ENCODE data around the gene MAL.

MAL gene

GRCh38 chr2:95061119-95061512 is 35.6 kb downstream of the MAL start:
- Histone ChIP-seq H3K4ac (ENCODE audit: low read depth, low read length) (no peak overlapping the region), H3K14ac (ENCODE audit: low read length) (no peak overlapping the region), H2BK12ac (ENCODE audit: low read length) (no peak overlapping the region), H3K4me2 (ENCODE audit: low read length) (no peak overlapping the region), H3K36me3 (ENCODE audit: control insufficient read depth in 1 of 2, insufficient read depth in 2 of 2, low read length in 2 of 2) (no peaks in the 10 kb centered on the region), H4K8ac (ENCODE audit: low read depth, low read length) (no peak overlapping the region), H4K12ac (ENCODE audit: low read depth, low read length) (no peak overlapping the region), H4K91ac (ENCODE audit: low read depth, low read length) (no peak overlapping the region), H3K27me3 (ENCODE audit: insufficient read depth, low read length) (no peaks in the 10 kb centered on the region), H2AK5ac (ENCODE audit: low read length) (no peak overlapping the region), H3K9me3 (ENCODE audit: insufficient read depth, low read depth, low read length) (no peaks in the 10 kb centered on the region), H3K79me1 (ENCODE audit: low read length) (no peaks in the 10 kb centered on the region), H3K4me3 (ENCODE audit: low read depth, low read length) (no peak overlapping the region), H2AFZ (ENCODE audit: insufficient read depth, low read length, poor library complexity) (no peak overlapping the region), H3K27ac (ENCODE audit: low read depth, low read length) (no peak overlapping the region), H3K23ac (ENCODE audit: low read length) (no peak overlapping the region), H2BK120ac (ENCODE audit: insufficient read depth, low read length, poor library complexity) (no peak overlapping the region), H3K79me2 (ENCODE audit: control insufficient read depth, insufficient read depth, low read length, poor library complexity) (no peaks in the 10 kb centered on the region), H3K18ac (ENCODE audit: low read length) (no peak overlapping the region), H3K4me1 (ENCODE audit: control insufficient read depth in 1 of 2, insufficient read depth in 2 of 2, low read length in 2 of 2) (no peaks in the 10 kb centered on the region), H2BK5ac (ENCODE audit: low read depth, low read length, poor library complexity) (no peak overlapping the region), H3K9ac (ENCODE audit: low read length) (no peak overlapping the region)
- WGBS (ENCODE audit: extremely low coverage, insufficient coverage, insufficient read length), result no CpG with 5 or more reads among the region's 1 CpG
- DNase-seq, result no peak

DNA sequence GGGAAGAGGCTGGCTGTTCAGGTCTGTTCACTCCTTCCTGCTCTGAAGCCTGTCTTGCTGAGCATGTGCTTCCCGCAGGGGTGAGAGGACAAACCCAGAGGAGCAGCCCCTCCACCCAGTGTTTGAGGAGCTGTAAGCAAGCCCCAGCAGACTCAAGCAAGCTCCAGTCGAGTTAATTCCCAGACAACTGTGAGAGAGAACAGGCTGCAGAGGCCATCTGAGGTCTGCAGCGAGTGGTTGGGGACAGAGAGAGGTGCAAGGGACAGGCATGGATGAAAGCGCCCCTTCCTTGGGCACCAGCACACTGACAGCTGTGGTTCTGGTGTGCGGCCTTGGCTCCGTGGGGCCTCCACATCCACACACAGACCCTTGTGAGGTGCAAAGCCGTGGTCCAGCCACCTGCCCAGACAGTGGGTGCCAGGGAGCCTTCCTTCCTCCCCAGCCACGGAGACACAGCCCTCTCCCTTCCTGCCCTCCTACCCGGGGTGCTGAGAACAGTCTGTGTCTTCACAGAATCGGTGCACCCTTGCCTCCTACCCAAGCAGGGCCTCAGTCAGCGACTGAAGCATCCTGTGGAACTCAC is 36.2 kb downstream of the MAL start:
- H3K18ac ChIP-seq (ENCODE audit: low read length), result no peak overlapping the region
- H3K27ac ChIP-seq (ENCODE audit: low read depth, low read length), result no peak overlapping the region
- H3K4ac ChIP-seq (ENCODE audit: low read depth, low read length), result no peak overlapping the region
- DNase-seq, result no peak
- no peak overlapping the region for H4K8ac ChIP-seq (ENCODE audit: low read depth, low read length)
- no peak overlapping the region for H3K4me2 ChIP-seq (ENCODE audit: low read length)
- H3K79me1 ChIP-seq (ENCODE audit: low read length), result no peaks in the 10 kb centered on the region
- H3K27me3 ChIP-seq (ENCODE audit: insufficient read depth, low read length), result no peaks in the 10 kb centered on the region
- no peak overlapping the region for H2BK5ac ChIP-seq (ENCODE audit: low read depth, low read length, poor library complexity)
- no peaks in the 10 kb centered on the region for H3K36me3 ChIP-seq (ENCODE audit: control insufficient read depth in 1 of 2, insufficient read depth in 2 of 2, low read length in 2 of 2)
- H2AFZ ChIP-seq (ENCODE audit: insufficient read depth, low read length, poor library complexity), result no peak overlapping the region
- H2BK12ac ChIP-seq (ENCODE audit: low read length), result no peak overlapping the region
- H2AK5ac ChIP-seq (ENCODE audit: low read length), result no peak overlapping the region
- no peak overlapping the region for H3K23ac ChIP-seq (ENCODE audit: low read length)
- H4K91ac ChIP-seq (ENCODE audit: low read depth, low read length), result no peak overlapping the region
- H3K79me2 ChIP-seq (ENCODE audit: control insufficient read depth, insufficient read depth, low read length, poor library complexity), result no peaks in the 10 kb centered on the region
- H3K9me3 ChIP-seq (ENCODE audit: insufficient read depth, low read depth, low read length), result no peaks in the 10 kb centered on the region
- no peak overlapping the region for H3K9ac ChIP-seq (ENCODE audit: low read length)
- H2BK120ac ChIP-seq (ENCODE audit: insufficient read depth, low read length, poor library complexity), result no peak overlapping the region
- H3K4me3 ChIP-seq (ENCODE audit: low read depth, low read length), result no peak overlapping the region
- no peak overlapping the region for H4K12ac ChIP-seq (ENCODE audit: low read depth, low read length)
- no peaks in the 10 kb centered on the region for H3K4me1 ChIP-seq (ENCODE audit: control insufficient read depth in 1 of 2, insufficient read depth in 2 of 2, low read length in 2 of 2)
- no CpG with 5 or more reads among the region's 11 CpGs for WGBS (ENCODE audit: extremely low coverage, insufficient coverage, insufficient read length)
- H3K14ac ChIP-seq (ENCODE audit: low read length), result no peak overlapping the region

DNA sequence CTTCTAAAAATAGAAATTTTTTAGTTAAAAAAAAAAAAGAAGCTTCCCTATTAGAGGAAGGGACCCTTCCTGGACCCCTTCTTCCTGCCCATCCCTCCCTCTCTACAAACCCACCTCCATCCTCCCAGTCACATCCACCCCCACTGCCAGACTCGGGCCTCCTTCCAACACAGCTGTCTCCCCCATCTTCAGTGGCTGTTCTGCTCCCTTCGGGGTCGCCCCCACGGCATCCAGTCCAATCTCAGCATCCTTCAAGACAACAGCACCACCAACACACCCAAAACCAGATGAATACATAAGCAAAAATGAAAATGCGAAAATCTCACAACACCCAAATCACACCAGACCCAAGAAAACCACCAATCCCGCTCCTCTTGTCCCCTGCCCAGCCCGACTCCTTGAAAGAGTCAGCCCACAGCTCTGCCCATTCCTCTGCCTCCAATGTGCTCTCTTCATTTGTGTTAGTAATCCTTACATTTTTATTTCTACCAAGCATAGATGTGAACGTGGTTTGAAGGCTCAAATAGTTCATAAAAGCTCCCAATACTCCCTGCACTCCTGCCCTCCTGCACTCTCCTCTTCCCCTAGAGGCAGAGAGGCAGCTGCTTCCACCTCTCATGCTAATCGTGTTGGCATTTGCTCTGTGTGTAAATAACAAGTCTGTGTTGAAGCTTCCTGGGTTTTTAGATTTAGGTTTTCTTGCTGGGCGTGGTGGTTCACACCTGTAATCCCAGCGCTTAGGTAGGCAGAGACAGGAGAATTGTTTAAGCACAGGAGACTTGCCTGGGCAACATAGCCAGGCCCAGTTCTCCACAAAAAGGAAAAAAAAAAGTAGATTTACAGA is 37.0 kb downstream of the MAL start:
- no peaks in the 10 kb centered on the region for H3K79me1 ChIP-seq (ENCODE audit: low read length)
- no peak overlapping the region for H2BK120ac ChIP-seq (ENCODE audit: insufficient read depth, low read length, poor library complexity)
- H4K12ac ChIP-seq (ENCODE audit: low read depth, low read length), result no peak overlapping the region
- no peak overlapping the region for H2AFZ ChIP-seq (ENCODE audit: insufficient read depth, low read length, poor library complexity)
- no CpG with 5 or more reads among the region's 11 CpGs for WGBS (ENCODE audit: extremely low coverage, insufficient coverage, insufficient read length)
- H3K27me3 ChIP-seq (ENCODE audit: insufficient read depth, low read length), result no peaks in the 10 kb centered on the region
- H3K14ac ChIP-seq (ENCODE audit: low read length), result no peak overlapping the region
- no peaks in the 10 kb centered on the region for H3K9me3 ChIP-seq (ENCODE audit: insufficient read depth, low read depth, low read length)
- H2BK5ac ChIP-seq (ENCODE audit: low read depth, low read length, poor library complexity), result no peak overlapping the region
- no peak overlapping the region for H3K4me2 ChIP-seq (ENCODE audit: low read length)
- H2BK12ac ChIP-seq (ENCODE audit: low read length), result no peak overlapping the region
- no peak overlapping the region for H3K4me3 ChIP-seq (ENCODE audit: low read depth, low read length)
- no peak overlapping the region for H3K23ac ChIP-seq (ENCODE audit: low read length)
- H4K8ac ChIP-seq (ENCODE audit: low read depth, low read length), result no peak overlapping the region
- no peak overlapping the region for H2AK5ac ChIP-seq (ENCODE audit: low read length)
- no peak overlapping the region for H3K18ac ChIP-seq (ENCODE audit: low read length)
- H3K4me1 ChIP-seq (ENCODE audit: control insufficient read depth in 1 of 2, insufficient read depth in 2 of 2, low read length in 2 of 2), result no peaks in the 10 kb centered on the region
- no peak overlapping the region for H3K27ac ChIP-seq (ENCODE audit: low read depth, low read length)
- no peaks in the 10 kb centered on the region for H3K36me3 ChIP-seq (ENCODE audit: control insufficient read depth in 1 of 2, insufficient read depth in 2 of 2, low read length in 2 of 2)
- H3K4ac ChIP-seq (ENCODE audit: low read depth, low read length), result no peak overlapping the region
- DNase-seq, result no peak
- H4K91ac ChIP-seq (ENCODE audit: low read depth, low read length), result no peak overlapping the region
- H3K9ac ChIP-seq (ENCODE audit: low read length), result no peak overlapping the region
- no peaks in the 10 kb centered on the region for H3K79me2 ChIP-seq (ENCODE audit: control insufficient read depth, insufficient read depth, low read length, poor library complexity)

- no peak overlapping the region for H2BK5ac ChIP-seq (ENCODE audit: low read depth, low read length, poor library complexity)
- no peak overlapping the region for H2BK12ac ChIP-seq (ENCODE audit: low read length)
- H3K9me3 ChIP-seq (ENCODE audit: insufficient read depth, low read depth, low read length), result no peaks in the 10 kb centered on the region
- no peaks in the 10 kb centered on the region for H3K27me3 ChIP-seq (ENCODE audit: insufficient read depth, low read length)
- H3K9ac ChIP-seq (ENCODE audit: low read length), result no peak overlapping the region
- no peak overlapping the region for H2AK5ac ChIP-seq (ENCODE audit: low read length)
- H3K4ac ChIP-seq (ENCODE audit: low read depth, low read length), result no peak overlapping the region
- no peaks in the 10 kb centered on the region for H3K4me1 ChIP-seq (ENCODE audit: control insufficient read depth in 1 of 2, insufficient read depth in 2 of 2, low read length in 2 of 2)
- no peak overlapping the region for H3K14ac ChIP-seq (ENCODE audit: low read length)
- no peak overlapping the region for H3K23ac ChIP-seq (ENCODE audit: low read length)
- H3K36me3 ChIP-seq (ENCODE audit: control insufficient read depth in 1 of 2, insufficient read depth in 2 of 2, low read length in 2 of 2), result no peaks in the 10 kb centered on the region
- H4K91ac ChIP-seq (ENCODE audit: low read depth, low read length), result no peak overlapping the region
- no peak overlapping the region for H3K18ac ChIP-seq (ENCODE audit: low read length)
- no peak overlapping the region for H3K4me2 ChIP-seq (ENCODE audit: low read length)
- no peak overlapping the region for H2BK120ac ChIP-seq (ENCODE audit: insufficient read depth, low read length, poor library complexity)
- WGBS (ENCODE audit: extremely low coverage, insufficient coverage, insufficient read length), result no CpG with 5 or more reads among the region's 12 CpGs
- no peak for DNase-seq
- H3K79me2 ChIP-seq (ENCODE audit: control insufficient read depth, insufficient read depth, low read length, poor library complexity), result no peaks in the 10 kb centered on the region
- no peak overlapping the region for H3K27ac ChIP-seq (ENCODE audit: low read depth, low read length)
- H4K12ac ChIP-seq (ENCODE audit: low read depth, low read length), result no peak overlapping the region
- H4K8ac ChIP-seq (ENCODE audit: low read depth, low read length), result no peak overlapping the region
- no peak overlapping the region for H3K4me3 ChIP-seq (ENCODE audit: low read depth, low read length)
- H3K79me1 ChIP-seq (ENCODE audit: low read length), result no peaks in the 10 kb centered on the region
- H2AFZ ChIP-seq (ENCODE audit: insufficient read depth, low read length, poor library complexity), result no peak overlapping the region
Measured at GRCh38 chr2:95063086-95063958, 37.8 kb downstream of the MAL start.
